A549 (cell line): Measurements from ENCODE around the gene ZNF182.
"Not testable (repeated sequence)": the region's sequence is repeated elsewhere in the genome, so short reads cannot be mapped to it uniquely, and the experiment has no call there.

Experiments
- CEBPB ChIP-seq, 2 experiments: fragments of >200 bp in 1 of 2; sonication (Bioruptor Twin) in 1 of 2; formaldehyde crosslinking in 1 of 2; IDR thresholded peaks; 2 replicates each; pipeline ENCODE4 v1.6.1; 2012 to 2016
- CHD2 ChIP-seq: fragments of 150-350 bp; IDR thresholded peaks from 2 replicates; pipeline ENCODE4 v1.6.1; 2014; ENCODE audit warnings: low read length; ENCODE audit not compliant: partially characterized antibody
- CTCF ChIP-seq: fragments of >200 bp; sonication (Bioruptor Twin); formaldehyde crosslinking; IDR thresholded peaks from 3 replicates; pipeline ENCODE4 v1.5.1; 2016
- EP300 ChIP-seq, 2 experiments: fragments of >200 bp; sonication (Bioruptor Twin); formaldehyde crosslinking; IDR thresholded peaks; 2 replicates in 1 of 2; 3 replicates in 1 of 2; pipeline ENCODE4 v1.6.1; 2016 to 2017
- ESRRA ChIP-seq: fragments of 150-350 bp; IDR thresholded peaks from 2 replicates; pipeline ENCODE4 v1.6.1; 2014; ENCODE audit warnings: mild to moderate bottlenecking, low read length, borderline replicate concordance
- HOXB5 ChIP-seq: fragments of 250-450 bp; sonication (Bioruptor Pico); IDR thresholded peaks from 2 replicates; pipeline ENCODE4 v1.5.0; 2020; ENCODE audit warnings: mild to moderate bottlenecking, moderate library complexity
- KDM1A ChIP-seq: fragments of 200-600 bp; sonication (generic); IDR thresholded peaks from 2 replicates; pipeline ENCODE4 v1.6.1; 2016; ENCODE audit warnings: low read depth, mild to moderate bottlenecking
- RAD21 ChIP-seq, 2 experiments: fragments of >200 bp in 1 of 2; sonication (Bioruptor Twin) in 1 of 2; formaldehyde crosslinking in 1 of 2; IDR thresholded peaks in 1 of 2; conservative IDR thresholded peaks in 1 of 2; 2 replicates in 1 of 2; 3 replicates in 1 of 2; pipeline ENCODE4 v1.6.1; 2012 to 2018; ENCODE audit warnings: inconsistent platforms in 1 of 2
- RCOR1 ChIP-seq: fragments of 150-350 bp; IDR thresholded peaks from 2 replicates; pipeline ENCODE4 v1.6.1; 2014; ENCODE audit warnings: antibody characterized with exemption, low read length, low read depth
- REST ChIP-seq: fragments of 200-600 bp; sonication (generic); IDR thresholded peaks from 2 replicates; pipeline ENCODE4 v1.6.1; 2016; ENCODE audit warnings: antibody characterized with exemption, mild to moderate bottlenecking, moderate library complexity

GRCh38 chrX:48006688-48007087, 2.9 kb upstream of the ZNF182 start, which contains the start of gene SPACA5:
- not testable (repeated sequence) for TF ChIP-seq EP300 (IDR thresholded peaks at IDR 0.05); CTCF; ESRRA; RCOR1; HOXB5 (CRISPR knock-in tag); CEBPB (IDR thresholded peaks at IDR 0.05); REST; CHD2; KDM1A; RAD21 (conservative IDR thresholded peaks at IDR 0.05 in 1 of 2, IDR thresholded peaks at IDR 0.05 in 1 of 2)
